ENCODE data around the gene ARAP1. TPM values are rescaled to one million over a fixed set of nuclear protein-coding genes. Genes with fewer than 3 reads are reported as not detected.

ARAP1 gene
- total RNA-seq, 1 donor from 2014 or later: 49.5 TPM

GRCh38 chr11:72750086-72750485 is 2.1 kb downstream of the ARAP1 start:
- TF ChIP-seq, protein P1, sequence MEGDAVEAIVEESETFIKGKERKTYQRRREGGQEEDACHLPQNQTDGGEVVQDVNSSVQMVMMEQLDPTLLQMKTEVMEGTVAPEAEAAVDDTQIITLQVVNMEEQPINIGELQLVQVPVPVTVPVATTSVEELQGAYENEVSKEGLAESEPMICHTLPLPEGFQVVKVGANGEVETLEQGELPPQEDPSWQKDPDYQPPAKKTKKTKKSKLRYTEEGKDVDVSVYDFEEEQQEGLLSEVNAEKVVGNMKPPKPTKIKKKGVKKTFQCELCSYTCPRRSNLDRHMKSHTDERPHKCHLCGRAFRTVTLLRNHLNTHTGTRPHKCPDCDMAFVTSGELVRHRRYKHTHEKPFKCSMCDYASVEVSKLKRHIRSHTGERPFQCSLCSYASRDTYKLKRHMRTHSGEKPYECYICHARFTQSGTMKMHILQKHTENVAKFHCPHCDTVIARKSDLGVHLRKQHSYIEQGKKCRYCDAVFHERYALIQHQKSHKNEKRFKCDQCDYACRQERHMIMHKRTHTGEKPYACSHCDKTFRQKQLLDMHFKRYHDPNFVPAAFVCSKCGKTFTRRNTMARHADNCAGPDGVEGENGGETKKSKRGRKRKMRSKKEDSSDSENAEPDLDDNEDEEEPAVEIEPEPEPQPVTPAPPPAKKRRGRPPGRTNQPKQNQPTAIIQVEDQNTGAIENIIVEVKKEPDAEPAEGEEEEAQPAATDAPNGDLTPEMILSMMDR (IDR thresholded peaks at IDR 0.05; ENCODE audit: insufficient read depth, low read length, severe bottlenecking): no peak
- Histone ChIP-seq H3K27me3 (ENCODE audit: control insufficient read depth, insufficient read depth, low read length) (no peaks in the 10 kb centered on the region), H3K4me3 (ENCODE audit: low read depth, low read length) (no peak overlapping the region), H3K36me3 (ENCODE audit: control insufficient read depth, insufficient read depth, low read length) (no peaks in the 10 kb centered on the region)
- FAIRE-seq: no peak
- no peak for DNase-seq (ENCODE audit: low read depth)

DNA sequence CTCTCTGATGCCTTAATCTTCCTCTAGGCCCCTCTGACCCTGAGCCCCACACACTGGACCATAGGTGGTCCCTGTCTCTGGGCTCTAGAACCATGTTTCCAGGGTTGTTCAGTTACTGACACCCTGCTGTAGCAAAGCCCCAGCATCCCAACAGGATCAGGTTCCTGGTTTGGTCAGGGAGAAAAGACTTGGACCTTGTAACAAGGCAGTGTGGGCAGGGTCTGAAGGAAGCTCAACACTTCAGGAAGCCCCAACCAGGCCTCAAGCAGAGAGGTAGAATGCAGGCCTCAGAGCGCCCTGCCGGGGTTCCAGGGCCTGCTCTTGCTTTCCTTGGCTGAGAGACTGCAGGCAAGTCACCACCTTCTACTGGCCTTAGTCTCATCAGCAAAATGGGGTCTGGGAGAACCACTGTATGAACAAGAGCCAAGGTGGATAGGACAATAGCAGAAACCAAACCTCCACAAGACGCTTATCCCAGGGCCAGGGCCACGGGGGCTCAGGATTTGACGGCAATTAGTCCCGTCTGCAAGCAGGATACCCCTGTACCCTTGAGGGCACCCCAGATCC is 4.8 kb downstream of the ARAP1 start:
- FAIRE-seq: no peak
- Histone ChIP-seq H3K4me3 (ENCODE audit: low read depth, low read length) (no peak overlapping the region), H3K36me3 (ENCODE audit: control insufficient read depth, insufficient read depth, low read length) (no peaks in the 10 kb centered on the region), H3K27me3 (ENCODE audit: control insufficient read depth, insufficient read depth, low read length) (no peaks in the 10 kb centered on the region)
- DNase-seq (ENCODE audit: low read depth): no peak
- TF ChIP-seq, protein P1 (IDR thresholded peaks at IDR 0.05; ENCODE audit: insufficient read depth, low read length, severe bottlenecking): no peak

GRCh38 chr11:72746821-72747220 is 5.4 kb downstream of the ARAP1 start:
- H3K36me3 ChIP-seq (ENCODE audit: control insufficient read depth, insufficient read depth, low read length): no peaks in the 10 kb centered on the region
- DNase-seq (ENCODE audit: low read depth): no peak
- TF ChIP-seq, protein P1 (IDR thresholded peaks at IDR 0.05; ENCODE audit: insufficient read depth, low read length, severe bottlenecking): no peak
- H3K27me3 ChIP-seq (ENCODE audit: control insufficient read depth, insufficient read depth, low read length): no peaks in the 10 kb centered on the region
- H3K4me3 ChIP-seq (ENCODE audit: low read depth, low read length): no peak overlapping the region
- FAIRE-seq: no peak

GRCh38 chr11:72745925-72746550 is 6.2 kb downstream of the ARAP1 start:
- no peaks in the 10 kb centered on the region for H3K27me3 ChIP-seq (ENCODE audit: control insufficient read depth, insufficient read depth, low read length)
- no peaks in the 10 kb centered on the region for H3K36me3 ChIP-seq (ENCODE audit: control insufficient read depth, insufficient read depth, low read length)
- DNase-seq (ENCODE audit: low read depth) (no peak), FAIRE-seq (no peak)
- no peak overlapping the region for H3K4me3 ChIP-seq (ENCODE audit: low read depth, low read length)
- TF ChIP-seq, protein P1 (IDR thresholded peaks at IDR 0.05; ENCODE audit: insufficient read depth, low read length, severe bottlenecking): no peak

GRCh38 chr11:72745511-72745910 is 6.7 kb downstream of the ARAP1 start:
- TF ChIP-seq, protein P1 (IDR thresholded peaks at IDR 0.05; ENCODE audit: insufficient read depth, low read length, severe bottlenecking): no peak
- Histone ChIP-seq H3K36me3 (ENCODE audit: control insufficient read depth, insufficient read depth, low read length) (no peaks in the 10 kb centered on the region), H3K27me3 (ENCODE audit: control insufficient read depth, insufficient read depth, low read length) (no peaks in the 10 kb centered on the region), H3K4me3 (ENCODE audit: low read depth, low read length) (no peak overlapping the region)
- DNase-seq (ENCODE audit: low read depth): no peak
- FAIRE-seq: no peak

GRCh38 chr11:72744474-72744873 is 7.7 kb downstream of the ARAP1 start:
- Histone ChIP-seq H3K4me3 (ENCODE audit: low read depth, low read length) (no peak overlapping the region), H3K36me3 (ENCODE audit: control insufficient read depth, insufficient read depth, low read length) (no peaks in the 10 kb centered on the region), H3K27me3 (ENCODE audit: control insufficient read depth, insufficient read depth, low read length) (no peaks in the 10 kb centered on the region)
- TF ChIP-seq, protein P1 (IDR thresholded peaks at IDR 0.05; ENCODE audit: insufficient read depth, low read length, severe bottlenecking): no peak
- no peak for DNase-seq (ENCODE audit: low read depth)
- no peak for FAIRE-seq

Measured in bronchial epithelial cell (primary cell).